ENCODE results near the gene SPDYE2B.
A peak's percentile ranks its signal among the peaks of the same experiment; 100 is the strongest.
"Not testable (repeated sequence)": the region's sequence is repeated elsewhere in the genome, so short reads cannot be mapped to it uniquely, and the experiment has no call there.

Gene SPDYE2B

GRCh38 chr7:102671956-102672307 lies 21.8 kb downstream of the SPDYE2B start:
- H3K4me1 ChIP-seq; H3K9me3 ChIP-seq; H3K36me3 ChIP-seq; H3K27me3 ChIP-seq; H3K27ac ChIP-seq; intact Hi-C loops (cut with DNase I; ENCODE audit: low total_unique reads); DNase-seq: not testable (repeated sequence)
- peak overlapping the region in 1 of 2 donors; percentile 54 for H3K4me3 ChIP-seq

DNA sequence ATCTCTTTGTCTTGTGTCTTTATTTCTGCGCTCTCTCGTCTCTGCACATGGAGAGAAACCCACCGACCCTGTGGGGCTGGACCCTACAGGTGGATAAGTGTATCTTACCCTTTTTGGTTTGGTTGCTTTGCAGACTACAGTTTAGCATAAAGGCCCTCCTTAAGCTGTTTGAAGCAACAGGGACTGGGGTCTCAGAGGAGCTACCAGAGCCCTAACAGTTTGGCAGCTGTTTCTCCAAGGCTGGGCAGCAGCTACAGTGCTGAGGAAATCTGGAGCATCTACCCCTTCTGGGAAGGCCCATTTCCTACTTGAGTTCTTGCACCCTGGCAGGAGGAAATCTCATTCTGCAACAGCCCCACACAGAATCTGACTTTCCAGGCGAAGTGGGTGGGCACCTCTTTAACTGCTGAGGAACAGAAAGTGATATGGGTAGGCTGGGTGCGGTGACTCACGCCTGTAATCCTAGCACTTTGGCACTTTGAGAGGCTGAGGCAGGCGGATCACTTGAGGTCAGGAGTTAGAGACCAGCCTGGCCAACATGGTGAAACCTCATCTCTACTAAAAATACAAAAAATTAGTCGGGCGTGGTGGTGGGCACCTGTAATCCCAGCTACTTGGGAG lies 23.4 kb downstream of the SPDYE2B start:
- H3K4me3 ChIP-seq; H3K36me3 ChIP-seq; intact Hi-C loops (cut with DNase I; ENCODE audit: low total_unique reads); DNase-seq; H3K9me3 ChIP-seq; H3K4me1 ChIP-seq; H3K27ac ChIP-seq; H3K27me3 ChIP-seq: not testable (repeated sequence)

- DNase-seq; H3K27ac ChIP-seq; H3K27me3 ChIP-seq; H3K4me3 ChIP-seq; H3K4me1 ChIP-seq; intact Hi-C loops (cut with DNase I; ENCODE audit: low total_unique reads); H3K9me3 ChIP-seq; H3K36me3 ChIP-seq: not testable (repeated sequence)
Measured at GRCh38 chr7:102675545-102675944, 25.4 kb downstream of the SPDYE2B start.

- H3K9me3 ChIP-seq; H3K27ac ChIP-seq; DNase-seq; intact Hi-C loops (cut with DNase I; ENCODE audit: low total_unique reads); H3K27me3 ChIP-seq; H3K4me3 ChIP-seq; H3K4me1 ChIP-seq; H3K36me3 ChIP-seq: not testable (repeated sequence)
Measured at GRCh38 chr7:102680780-102681179, 30.7 kb downstream of the SPDYE2B start.

DNA sequence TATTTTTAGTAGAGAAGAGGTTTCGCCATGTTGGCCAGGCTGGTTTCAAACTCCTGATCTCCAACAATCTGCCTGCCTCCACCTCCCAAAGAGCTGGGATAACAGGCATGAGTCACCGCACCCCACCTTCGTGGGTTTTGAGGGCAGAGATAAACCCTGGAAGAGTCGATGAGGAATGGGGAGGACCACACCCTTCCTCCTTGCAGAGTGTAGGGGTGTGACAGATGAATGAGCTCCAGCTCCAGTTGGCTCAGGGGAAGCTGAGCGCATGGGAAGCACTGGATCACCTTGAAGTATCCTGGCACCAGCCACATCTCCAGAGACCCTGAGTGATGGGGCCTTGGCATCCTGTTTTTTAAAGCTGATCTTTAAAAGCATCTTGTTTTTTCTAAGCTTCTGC lies 32.4 kb downstream of the SPDYE2B start:
- DNase-seq; H3K9me3 ChIP-seq; intact Hi-C loops (cut with DNase I; ENCODE audit: low total_unique reads): not testable (repeated sequence)

DNA sequence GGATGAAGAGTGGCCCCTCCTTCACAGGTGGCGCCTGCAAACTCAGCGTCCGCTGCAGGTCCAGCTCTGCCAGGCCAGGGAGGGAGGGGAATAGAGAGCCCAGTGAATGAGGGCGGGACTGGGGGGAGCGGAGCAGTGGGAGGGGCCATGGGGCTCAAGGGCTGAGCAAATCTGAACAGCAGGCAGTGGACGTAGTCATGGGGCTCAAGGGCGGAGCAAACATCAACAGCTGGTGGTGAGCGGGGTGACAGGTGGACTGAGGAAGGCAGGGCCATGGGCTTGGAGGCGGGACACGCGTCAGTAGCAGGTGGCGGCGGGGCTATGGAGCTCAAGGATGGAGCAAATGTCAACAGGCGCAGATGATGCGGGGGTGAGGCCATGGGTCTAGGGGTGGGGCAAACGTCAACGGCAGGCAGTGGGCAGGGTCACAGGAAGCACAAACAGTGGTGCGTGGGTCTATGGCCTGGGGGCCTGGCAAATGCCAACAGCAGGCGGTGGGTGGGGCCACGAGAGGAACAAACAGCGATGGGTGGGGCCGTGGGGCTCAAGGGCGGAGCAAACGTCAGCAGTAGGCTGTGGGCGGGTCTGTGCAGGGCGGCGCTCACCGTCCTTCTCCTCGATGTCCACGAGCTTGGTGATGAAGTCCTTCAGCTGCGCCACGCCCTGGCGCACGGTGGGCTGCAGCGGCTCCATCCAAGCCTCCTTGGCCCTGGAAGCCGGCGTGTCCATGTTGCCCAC lies 38.3 kb downstream of the SPDYE2B start:
- DNase-seq; intact Hi-C loops (cut with DNase I; ENCODE audit: low total_unique reads); H3K27ac ChIP-seq; H3K4me3 ChIP-seq; H3K36me3 ChIP-seq; H3K9me3 ChIP-seq; H3K27me3 ChIP-seq; H3K4me1 ChIP-seq: not testable (repeated sequence)

More for the DNA sequence above, 32.4 kb downstream of the SPDYE2B start:
- H3K36me3 ChIP-seq, H3K27me3 ChIP-seq, H3K27ac ChIP-seq, H3K4me3 ChIP-seq, H3K4me1 ChIP-seq: not testable (repeated sequence)

DNA sequence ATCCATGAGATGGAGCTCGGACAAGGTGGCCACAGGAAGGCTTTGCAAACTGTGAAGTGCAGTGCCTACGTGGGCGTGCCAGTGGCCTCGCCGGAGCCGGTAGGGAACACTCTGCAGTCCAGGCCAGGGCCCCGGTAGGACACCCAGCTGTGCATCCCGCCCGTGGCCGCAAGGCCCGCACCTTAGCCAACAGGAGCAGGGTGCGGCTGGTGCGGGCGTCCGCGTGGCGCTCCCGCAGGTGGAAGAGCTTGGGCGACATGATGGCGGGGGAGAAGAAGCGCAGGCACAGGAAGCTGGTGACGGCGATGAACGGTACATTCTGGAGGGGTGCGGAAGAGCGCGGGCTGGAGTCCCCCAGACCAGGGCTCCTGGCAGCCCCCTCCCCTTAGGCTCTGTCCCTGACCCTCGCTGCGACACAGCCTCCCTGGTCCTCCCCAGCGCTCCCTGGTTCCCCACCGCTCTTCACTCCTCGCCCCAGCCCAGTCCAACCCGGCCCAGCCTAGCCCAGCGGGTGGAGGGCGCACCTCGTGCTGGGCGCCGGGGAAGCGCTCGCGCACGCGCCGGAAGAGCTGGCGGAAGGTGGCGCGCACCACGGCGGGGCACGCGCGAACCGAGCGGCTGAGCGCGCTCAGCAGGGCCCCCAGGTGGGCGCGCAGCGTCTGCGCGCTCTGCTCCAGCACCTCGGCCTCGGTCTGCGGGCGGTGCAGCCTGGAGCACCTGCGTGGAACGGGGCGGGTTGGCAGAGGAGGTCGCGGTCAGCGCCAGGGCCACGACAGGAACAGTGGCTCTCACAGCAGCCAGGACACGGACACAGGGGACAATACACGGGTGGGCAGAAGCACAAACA lies 39.5 kb downstream of the SPDYE2B start:
- H3K4me1 ChIP-seq; H3K36me3 ChIP-seq; H3K27ac ChIP-seq; intact Hi-C loops (cut with DNase I; ENCODE audit: low total_unique reads); H3K9me3 ChIP-seq; H3K27me3 ChIP-seq; DNase-seq: not testable (repeated sequence)
- peak overlapping the region in 1 of 2 donors; percentile 40 for H3K4me3 ChIP-seq

- H3K27me3 ChIP-seq; intact Hi-C loops (cut with DNase I; ENCODE audit: low total_unique reads); H3K36me3 ChIP-seq; H3K4me1 ChIP-seq; H3K4me3 ChIP-seq; H3K27ac ChIP-seq; H3K9me3 ChIP-seq: not testable (repeated sequence)
- peak in 1 of 2 donors; percentile 54 for DNase-seq
Measured at GRCh38 chr7:102690602-102691001, 40.5 kb downstream of the SPDYE2B start.

- H3K27me3 ChIP-seq; intact Hi-C loops (cut with DNase I; ENCODE audit: low total_unique reads); DNase-seq; H3K36me3 ChIP-seq; H3K4me1 ChIP-seq; H3K4me3 ChIP-seq; H3K27ac ChIP-seq; H3K9me3 ChIP-seq: not testable (repeated sequence)
Measured at GRCh38 chr7:102694008-102694407, 43.9 kb downstream of the SPDYE2B start.

GRCh38 chr7:102695033-102695552 lies 45.0 kb downstream of the SPDYE2B start:
- H3K27ac ChIP-seq; DNase-seq; H3K36me3 ChIP-seq; H3K4me3 ChIP-seq; H3K9me3 ChIP-seq; H3K27me3 ChIP-seq; H3K4me1 ChIP-seq; intact Hi-C loops (cut with DNase I; ENCODE audit: low total_unique reads): not testable (repeated sequence)

DNA sequence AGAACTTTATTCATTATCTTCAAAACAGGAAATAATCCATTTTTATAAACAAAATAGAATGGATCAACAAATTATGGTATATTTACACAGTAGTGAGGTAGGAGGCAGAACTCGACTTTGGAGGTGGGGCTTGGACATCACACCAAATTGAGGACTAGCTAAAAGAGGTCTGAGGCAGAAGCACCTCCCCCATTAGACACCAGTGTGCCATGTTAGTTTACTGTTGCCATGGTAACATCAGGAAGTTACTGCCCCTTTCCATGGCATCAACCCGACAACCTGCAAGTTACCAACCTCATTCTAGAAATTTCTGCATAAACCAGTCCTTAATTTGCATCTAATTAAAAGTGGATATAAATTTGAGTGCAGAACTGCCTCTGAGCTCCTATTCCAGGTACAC lies 45.9 kb downstream of the SPDYE2B start:
- H3K27me3 ChIP-seq; H3K27ac ChIP-seq; H3K4me3 ChIP-seq; H3K4me1 ChIP-seq; H3K9me3 ChIP-seq; DNase-seq; intact Hi-C loops (cut with DNase I; ENCODE audit: low total_unique reads); H3K36me3 ChIP-seq: not testable (repeated sequence)

- H3K36me3 ChIP-seq; DNase-seq; intact Hi-C loops (cut with DNase I; ENCODE audit: low total_unique reads); H3K4me1 ChIP-seq; H3K27me3 ChIP-seq; H3K4me3 ChIP-seq; H3K9me3 ChIP-seq; H3K27ac ChIP-seq: not testable (repeated sequence)
Measured at GRCh38 chr7:102697642-102698512, 47.8 kb downstream of the SPDYE2B start.

DNA sequence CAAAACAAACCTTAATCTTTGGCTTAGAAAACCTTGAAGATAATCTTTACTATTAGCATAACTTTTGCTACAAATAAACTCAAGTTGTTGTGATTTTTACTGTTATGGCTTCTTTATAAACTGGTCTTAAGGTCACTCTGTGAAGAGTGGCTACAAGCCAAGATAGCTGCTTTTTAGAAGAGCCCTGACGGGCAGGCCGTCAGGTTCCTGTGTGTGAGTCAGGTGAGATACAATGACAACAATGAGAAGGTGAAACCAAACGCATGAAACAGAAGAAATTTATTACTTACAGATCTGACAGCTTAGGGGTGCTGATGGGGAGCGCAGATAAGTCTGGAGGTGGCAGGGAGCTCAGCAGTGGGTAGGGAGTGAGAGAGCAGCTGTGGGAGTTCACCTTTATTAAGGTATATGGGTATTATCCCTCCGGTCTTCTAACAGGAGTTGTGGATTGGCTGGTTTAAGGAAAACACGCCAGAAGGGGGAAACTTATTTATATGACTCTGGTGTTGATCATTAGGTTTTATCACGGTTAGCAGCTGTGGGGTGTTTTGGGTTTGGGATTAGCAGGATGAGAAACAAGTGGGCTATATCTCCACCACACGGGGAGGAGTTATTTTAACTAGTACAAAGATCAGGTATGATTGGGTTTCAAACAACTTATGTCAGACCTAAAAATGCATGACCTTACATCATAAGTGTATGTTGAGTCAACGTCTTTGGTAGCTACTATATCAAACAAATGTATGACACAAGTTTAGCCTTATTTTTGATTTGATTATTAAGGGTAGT lies 49.0 kb downstream of the SPDYE2B start:
- H3K27me3 ChIP-seq; H3K36me3 ChIP-seq; H3K9me3 ChIP-seq; H3K27ac ChIP-seq; intact Hi-C loops (cut with DNase I; ENCODE audit: low total_unique reads); DNase-seq; H3K4me3 ChIP-seq; H3K4me1 ChIP-seq: not testable (repeated sequence)
